ENCODE measurements around the gene TANGO6. TPM values are rescaled to one million over a fixed set of nuclear protein-coding genes. Genes with fewer than 3 reads are reported as not detected.
A peak's percentile ranks its signal among the peaks of the same experiment; 100 is the strongest.

The TANGO6 gene
- total RNA-seq, 2 donors from 2014 or later = 37.3 to 55.4 TPM

GRCh38 chr16:69131839-69132423 is 288.6 kb downstream of the TANGO6 start:
- Histone ChIP-seq H3K36me3 (peaks cover 4% of the 10 kb centered on the region), H3K27me3 (replicated peaks; ENCODE audit: insufficient read depth) (no peaks in the 10 kb centered on the region), H3K27ac (peak overlapping the region; percentile 77 to 90), H3K9me3 (no peaks in the 10 kb centered on the region), H3K4me1 (ENCODE audit: control insufficient read depth in 1 of 2, low read depth in 2 of 2) (peaks cover 8 to 26% of the 10 kb centered on the region in 2 donors), H3K4me3 (peak overlapping the region; percentile 96)
- peak; percentile 27 for DNase-seq (ENCODE audit: low spot score)
- peak; percentile 66 for ATAC-seq (ENCODE audit: insufficient number of reproducible peaks, low FRiP score, low read depth)
- TF ChIP-seq, protein P1, sequence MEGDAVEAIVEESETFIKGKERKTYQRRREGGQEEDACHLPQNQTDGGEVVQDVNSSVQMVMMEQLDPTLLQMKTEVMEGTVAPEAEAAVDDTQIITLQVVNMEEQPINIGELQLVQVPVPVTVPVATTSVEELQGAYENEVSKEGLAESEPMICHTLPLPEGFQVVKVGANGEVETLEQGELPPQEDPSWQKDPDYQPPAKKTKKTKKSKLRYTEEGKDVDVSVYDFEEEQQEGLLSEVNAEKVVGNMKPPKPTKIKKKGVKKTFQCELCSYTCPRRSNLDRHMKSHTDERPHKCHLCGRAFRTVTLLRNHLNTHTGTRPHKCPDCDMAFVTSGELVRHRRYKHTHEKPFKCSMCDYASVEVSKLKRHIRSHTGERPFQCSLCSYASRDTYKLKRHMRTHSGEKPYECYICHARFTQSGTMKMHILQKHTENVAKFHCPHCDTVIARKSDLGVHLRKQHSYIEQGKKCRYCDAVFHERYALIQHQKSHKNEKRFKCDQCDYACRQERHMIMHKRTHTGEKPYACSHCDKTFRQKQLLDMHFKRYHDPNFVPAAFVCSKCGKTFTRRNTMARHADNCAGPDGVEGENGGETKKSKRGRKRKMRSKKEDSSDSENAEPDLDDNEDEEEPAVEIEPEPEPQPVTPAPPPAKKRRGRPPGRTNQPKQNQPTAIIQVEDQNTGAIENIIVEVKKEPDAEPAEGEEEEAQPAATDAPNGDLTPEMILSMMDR (IDR thresholded peaks at IDR 0.05) = no peak

GRCh38 chr16:69132424-69133252 is 289.3 kb downstream of the TANGO6 start, which contains the start of the genes CHTF8 and UTP4:
Gene CHTF8, minus strand, starts transcription at chr16:69132588. Its CDS starts 11,130 bp downstream, at chr16:69121458.
Gene UTP4, plus strand, starts transcription at chr16:69132649. Its CDS starts 811 bp downstream, at chr16:69133460.
- H3K27ac ChIP-seq = peak within 1 kb of the TSS; percentile 77 to 90
- no peaks in the 10 kb centered on the region for H3K27me3 ChIP-seq (replicated peaks; ENCODE audit: insufficient read depth)
- DNase-seq (ENCODE audit: low spot score) (peak; percentile 38), ATAC-seq (ENCODE audit: insufficient number of reproducible peaks, low FRiP score, low read depth) (peak; percentile 66)
- peaks cover 8% of the 10 kb centered on the region for H3K36me3 ChIP-seq
- TF ChIP-seq, protein P1 (IDR thresholded peaks at IDR 0.05) = no peak
- no peaks in the 10 kb centered on the region for H3K9me3 ChIP-seq
- H3K4me1 ChIP-seq (ENCODE audit: control insufficient read depth in 1 of 2, low read depth in 2 of 2) = peaks cover 8 to 26% of the 10 kb centered on the region in 2 donors
- peak within 1 kb of the TSS; percentile 96 for H3K4me3 ChIP-seq

DNA sequence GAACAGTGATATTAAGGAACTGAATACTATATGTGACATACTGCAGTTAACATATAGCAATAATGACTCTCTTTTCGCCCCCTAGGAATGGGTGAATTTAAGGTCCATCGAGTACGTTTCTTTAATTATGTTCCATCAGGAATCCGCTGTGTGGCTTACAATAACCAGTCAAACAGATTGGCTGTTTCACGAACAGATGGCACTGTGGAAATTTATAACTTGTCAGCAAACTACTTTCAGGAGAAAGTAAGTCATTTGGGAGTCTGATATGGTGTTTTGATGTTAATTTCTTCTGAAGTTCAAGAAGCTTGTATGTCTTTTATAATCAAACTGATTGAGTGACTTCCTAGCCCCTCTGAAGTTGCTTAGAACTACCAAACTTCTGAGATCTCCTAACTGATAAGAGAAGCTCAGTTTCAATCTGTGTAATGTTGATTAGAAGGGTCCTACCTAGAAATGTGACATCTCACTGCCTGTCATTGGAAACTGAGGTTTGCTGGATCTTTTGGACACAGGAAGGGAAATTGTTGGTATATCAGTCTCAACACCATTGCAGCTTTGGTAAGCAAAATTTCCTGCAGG is 290.1 kb downstream of the TANGO6 start:
- no peaks in the 10 kb centered on the region for H3K9me3 ChIP-seq
- no peak for ATAC-seq (ENCODE audit: insufficient number of reproducible peaks, low FRiP score, low read depth)
- DNase-seq (ENCODE audit: low spot score) = no peak
- H3K27ac ChIP-seq = no peak overlapping the region
- H3K4me1 ChIP-seq (ENCODE audit: control insufficient read depth in 1 of 2, low read depth in 2 of 2) = peaks cover 8 to 26% of the 10 kb centered on the region in 2 donors
- H3K27me3 ChIP-seq (replicated peaks; ENCODE audit: insufficient read depth) = no peaks in the 10 kb centered on the region
- TF ChIP-seq, protein P1 (IDR thresholded peaks at IDR 0.05) = no peak
- H3K4me3 ChIP-seq = peak overlapping the region; percentile 96
- peaks cover 10% of the 10 kb centered on the region for H3K36me3 ChIP-seq

Other genes with a start within 250 kb of the TANGO6 start
- not detected for gene CDH3, start 198.2 kb upstream of the TANGO6 start, total RNA-seq
- gene CDH1, start 106.2 kb upstream of the TANGO6 start, total RNA-seq = 1 to 10 TPM in 1 of 2 donors, not detected in 1; 1.1 TPM